Testis (tissue), 2 donors: ENCODE measurements around the gene GRHL3.

ENCODE experiments used
- CTCF ChIP-seq, 3 experiments: fragments of 450-650 bp in 2 of 3; fragments of 200-600 bp in 1 of 3; sonication (generic) in 1 of 3; IDR thresholded peaks; one replicate each; pipeline ENCODE4 v1.5.1; 2016 to 2019; ENCODE audit warnings: antibody characterized with exemption in 3 of 3, mild to moderate bottlenecking in 2 of 3, moderate library complexity in 1 of 3
- POLR2A ChIP-seq: fragments of 450-650 bp; IDR thresholded peaks from one replicate; pipeline ENCODE4 v1.6.1; 2017; ENCODE audit warnings: antibody characterized with exemption, mild to moderate bottlenecking, moderate library complexity

- no peak for TF ChIP-seq POLR2A
- TF ChIP-seq CTCF (IDR thresholded peaks at IDR 0.05): no peak
These were observed 50.0 kb downstream of the GRHL3 start for GRCh38 chr1:24369199-24369598.
